Spleen (tissue), 11 donors: ENCODE data around the gene ARHGEF39. TPM values are rescaled to one million over a fixed set of nuclear protein-coding genes. Genes with fewer than 3 reads are reported as not detected.

Experiments used
- DNase-seq: peaks from one replicate; pipeline ENCODE4 v3.0.0-alpha.2; 2020
- H3K27ac ChIP-seq, 8 donors: fragments of 200-600 bp; sonication (generic) in 7 of 8; 1 replicate in 4 of 8; 2 replicates in 4 of 8; pipeline versions ENCODE4 v1.5.0 to v1.8.0; 2016 to 2021; ENCODE audit warnings: inconsistent platforms in 4 of 8, mild to moderate bottlenecking in 4 of 8, moderate library complexity in 1 of 8
- H3K27me3 ChIP-seq, 7 donors: fragments of 200-600 bp; sonication (generic) in 6 of 7; replicated peaks in 1 of 7; 1 replicate in 4 of 7; 2 replicates in 3 of 7; pipeline versions ENCODE4 v1.5.0 to v1.8.0; 2016 to 2021; ENCODE audit warnings: inconsistent platforms in 3 of 7, mild to moderate bottlenecking in 1 of 7
- H3K36me3 ChIP-seq, 6 donors: fragments of 200-600 bp; sonication (generic) in 5 of 6; 1 replicate in 4 of 6; 2 replicates in 2 of 6; pipeline versions ENCODE4 v1.5.0 to v1.8.0; 2016 to 2021; ENCODE audit warnings: inconsistent platforms in 2 of 6
- H3K4me1 ChIP-seq, 6 donors: fragments of 200-600 bp; sonication (generic) in 5 of 6; 1 replicate in 3 of 6; 2 replicates in 3 of 6; pipeline versions ENCODE4 v1.5.0 to v1.8.0; 2016 to 2021; ENCODE audit warnings: inconsistent platforms in 3 of 6
- H3K4me3 ChIP-seq, 8 donors: fragments of 200-600 bp; sonication (generic) in 7 of 8; 1 replicate in 4 of 8; 2 replicates in 4 of 8; pipeline versions ENCODE4 v1.5.0 to v1.8.0; 2016 to 2021; ENCODE audit warnings: inconsistent platforms in 4 of 8, mild to moderate bottlenecking in 4 of 8, moderate library complexity in 2 of 8
- H3K9me3 ChIP-seq, 8 donors: fragments of 200-600 bp; sonication (generic) in 7 of 8; 1 replicate in 4 of 8; 2 replicates in 4 of 8; pipeline versions ENCODE4 v1.5.0 to v1.8.0; 2016 to 2021; ENCODE audit warnings: inconsistent platforms in 4 of 8
- POLR2A ChIP-seq, 3 donors: fragments of 450-650 bp; IDR thresholded peaks; one replicate each; pipeline ENCODE4 v1.5.1; 2017; ENCODE audit warnings: antibody characterized with exemption in 3 of 3, mild to moderate bottlenecking in 1 of 3
- POLR2AphosphoS5 ChIP-seq, 3 donors: sonication (generic); formaldehyde crosslinking; IDR thresholded peaks; one replicate each; pipeline ENCODE4 v1.5.1; 2017; ENCODE audit warnings: antibody characterized with exemption in 3 of 3
- WGBS, 5 donors: extraction: QIAGEN DNeasy Blood & Tissue Kit in 3 of 5; methylation state at CpG; one replicate each; pipeline versions ENCODE4 v1.1.5 to v1.1.7; 2013 to 2018; 5-methylcytosine and 5-hydroxymethylcytosine counted together
- intact Hi-C: fragments of 100-400 bp; cut with DNase I; formaldehyde crosslinking; loops from one replicate; pipeline ENCODE4 v1.15.0; 2023; ENCODE audit warnings: low total_unique reads
- polyA plus RNA-seq, 3 donors: library from polyadenylated mRNA; stranded (reverse); fragments of 200-250 nt; gene quantifications; one replicate each; pipeline ENCODE4 v1.2.1, GENCODE V29; 2013
- total RNA-seq, 7 donors: library from RNA; depleted of rRNA in 3 of 7; stranded (reverse); fragments of >200 nt in 3 of 7; fragmentation: NEBNext Ultra II Directional in 4 of 7; extraction: Animal tissue kit (Norgen Biotek cat#: 25700) in 4 of 7; gene quantifications; one replicate each; pipeline versions ENCODE4 v1.1.0 to v1.2.1, GENCODE V29; 2016 to 2021
- TF ChIP-seq, protein P1 (sequence below), 11 experiments: fragments of 200-600 bp in 7 of 11; fragments of 450-650 bp in 4 of 11; sonication (generic) in 4 of 11; IDR thresholded peaks in 8 of 11; conservative IDR thresholded peaks in 3 of 11; 1 replicate in 7 of 11; 2 replicates in 4 of 11; pipeline versions ENCODE4 v1.4.0 to v1.8.0; 2016 to 2021; ENCODE audit warnings: antibody characterized with exemption in 11 of 11, inconsistent platforms in 4 of 11, mild to moderate bottlenecking in 1 of 11
- donor health status: healthy with polysubstance abuse.
- donor health status: DM: no; HTN: no; CAD: no; lungs with moderate emphysema.
- donor health status: DM: no; HTN: no; CAD: no.
- donor health status: Bipolar disorder and iron deficiency.
- donor health status: healthy.
- donor health status: DM: no; HTN: no; CAD: no.
- donor health status: DM: yes; HTN: yes; CAD: no.

ARHGEF39 gene
- total and polyA plus RNA-seq, 10 donors = 0.89 to 2.9 (median 1.3) TPM

DNA sequence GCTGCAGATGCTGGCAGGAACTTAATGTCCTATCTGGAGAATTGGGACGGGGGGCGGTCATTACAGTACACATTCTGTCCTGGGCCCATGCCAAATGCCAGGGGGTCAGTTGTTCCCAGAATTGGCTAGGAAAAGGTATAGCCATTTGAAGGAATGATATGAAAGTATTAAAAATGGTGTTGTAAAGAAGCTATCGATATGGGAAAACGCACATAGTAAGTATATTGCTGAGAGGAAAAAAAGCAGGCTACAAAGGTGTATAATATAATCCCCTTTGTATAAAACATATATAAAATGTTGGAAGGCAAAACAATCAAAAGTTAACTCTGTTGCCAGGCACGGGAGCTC lies 450 bp upstream of the ARHGEF39 start:
- H3K36me3 ChIP-seq = peaks cover 0 to 23% (median 9%) of the 10 kb centered on the region in 6 donors
- no peak for DNase-seq
- peak overlapping the region in 6 of 8 donors; percentile 62 to 97 (median 78) for H3K27ac ChIP-seq
- intact Hi-C loops = loop anchor here (10.0 kb wide), 1 partner anchor 61 kb away; the partner anchor contains the start of gene TESK1
- H3K4me3 ChIP-seq = peak overlapping the region; percentile 34 to 81 (median 58)
- TF ChIP-seq POLR2AphosphoS5 (IDR thresholded peaks at IDR 0.05) = no peak
- TF ChIP-seq POLR2A (IDR thresholded peaks at IDR 0.05) = no peak
- TF ChIP-seq, protein P1, sequence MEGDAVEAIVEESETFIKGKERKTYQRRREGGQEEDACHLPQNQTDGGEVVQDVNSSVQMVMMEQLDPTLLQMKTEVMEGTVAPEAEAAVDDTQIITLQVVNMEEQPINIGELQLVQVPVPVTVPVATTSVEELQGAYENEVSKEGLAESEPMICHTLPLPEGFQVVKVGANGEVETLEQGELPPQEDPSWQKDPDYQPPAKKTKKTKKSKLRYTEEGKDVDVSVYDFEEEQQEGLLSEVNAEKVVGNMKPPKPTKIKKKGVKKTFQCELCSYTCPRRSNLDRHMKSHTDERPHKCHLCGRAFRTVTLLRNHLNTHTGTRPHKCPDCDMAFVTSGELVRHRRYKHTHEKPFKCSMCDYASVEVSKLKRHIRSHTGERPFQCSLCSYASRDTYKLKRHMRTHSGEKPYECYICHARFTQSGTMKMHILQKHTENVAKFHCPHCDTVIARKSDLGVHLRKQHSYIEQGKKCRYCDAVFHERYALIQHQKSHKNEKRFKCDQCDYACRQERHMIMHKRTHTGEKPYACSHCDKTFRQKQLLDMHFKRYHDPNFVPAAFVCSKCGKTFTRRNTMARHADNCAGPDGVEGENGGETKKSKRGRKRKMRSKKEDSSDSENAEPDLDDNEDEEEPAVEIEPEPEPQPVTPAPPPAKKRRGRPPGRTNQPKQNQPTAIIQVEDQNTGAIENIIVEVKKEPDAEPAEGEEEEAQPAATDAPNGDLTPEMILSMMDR (IDR thresholded peaks at IDR 0.05 in 8 of 11, conservative IDR thresholded peaks at IDR 0.05 in 3 of 11) = no peak
- no peaks in the 10 kb centered on the region for H3K9me3 ChIP-seq
- 17 to 23% (median 21%) methylated on average over 5 of the region's 5 CpGs for WGBS, 5 donors
- H3K4me1 ChIP-seq = peaks cover 20 to 64% (median 52%) of the 10 kb centered on the region in 6 donors
- H3K27me3 ChIP-seq = no peaks in the 10 kb centered on the region

DNA sequence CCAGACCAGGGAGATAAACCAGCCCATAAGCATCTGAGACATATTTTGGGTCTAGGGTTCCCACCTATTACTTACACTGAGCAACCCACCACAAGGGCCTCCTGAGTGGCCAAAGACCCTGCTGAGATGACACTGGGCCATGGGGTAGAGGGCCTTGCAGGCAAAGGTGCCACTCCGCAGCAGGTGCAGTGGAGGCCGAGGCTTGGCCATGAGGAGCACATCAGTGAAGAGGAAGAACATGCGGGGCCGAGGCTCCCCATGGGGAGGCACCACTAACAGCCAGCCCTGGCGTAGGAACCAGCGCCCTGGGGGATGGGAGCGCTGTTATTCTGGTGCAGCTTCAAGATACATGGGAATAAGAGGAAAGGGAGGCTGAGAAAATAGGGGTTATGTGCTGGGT lies 2.6 kb downstream of the ARHGEF39 start:
- Histone ChIP-seq H3K36me3 (peaks cover 0 to 32% (median 13%) of the 10 kb centered on the region in 6 donors), H3K4me3 (no peak overlapping the region), H3K9me3 (no peaks in the 10 kb centered on the region), H3K27ac (peak overlapping the region in 7 of 8 donors; percentile 5 to 97 (median 62)), H3K27me3 (no peaks in the 10 kb centered on the region), H3K4me1 (peaks cover 36 to 88% (median 72%) of the 10 kb centered on the region in 6 donors)
- 78 to 90% (median 83%) methylated on average over 6 to 7 of the region's 7 CpGs for WGBS, 5 donors
- intact Hi-C loops = loop anchor here (10.0 kb wide), 1 partner anchor 58 kb away; the partner anchor contains the start of gene TESK1
- TF ChIP-seq POLR2A (IDR thresholded peaks at IDR 0.05) (no peak), POLR2AphosphoS5 (IDR thresholded peaks at IDR 0.05) (no peak)
- TF ChIP-seq, protein P1 (IDR thresholded peaks at IDR 0.05 in 8 of 11, conservative IDR thresholded peaks at IDR 0.05 in 3 of 11) = no peak
- no peak for DNase-seq

DNA sequence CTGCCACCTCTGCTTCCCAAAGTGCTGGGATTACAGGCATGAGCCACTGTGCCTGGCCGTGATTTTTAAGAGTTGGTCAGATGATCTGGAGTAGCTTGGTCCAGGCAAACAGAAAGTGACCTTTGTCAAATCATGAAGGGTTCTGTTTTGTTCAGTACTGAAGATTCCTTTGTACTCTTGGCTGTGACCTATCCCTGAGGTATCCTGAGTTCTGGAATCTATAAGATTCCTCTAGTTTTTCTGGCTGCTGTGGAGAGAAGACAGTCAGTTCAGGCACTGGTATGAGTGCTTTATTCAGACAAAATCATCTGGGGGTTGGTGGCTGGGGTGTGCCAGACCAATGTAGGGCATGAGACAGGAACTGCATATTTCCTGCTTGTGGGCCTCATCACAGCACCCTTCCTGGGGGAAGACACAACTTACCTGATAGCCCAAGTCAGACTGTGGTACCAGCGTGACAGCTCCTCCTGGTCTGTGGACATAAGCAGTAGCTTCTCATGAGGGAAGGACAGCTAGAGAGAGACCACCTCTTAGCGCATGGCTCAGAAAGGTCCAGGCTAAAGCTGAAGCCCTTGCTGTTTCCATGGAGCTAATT lies 3.1 kb downstream of the ARHGEF39 start:
- TF ChIP-seq POLR2AphosphoS5 (IDR thresholded peaks at IDR 0.05) (peak in 1 of 3 donors; percentile 20), POLR2A (IDR thresholded peaks at IDR 0.05) (no peak)
- peak overlapping the region in 7 of 8 donors; percentile 5 to 97 (median 62) for H3K27ac ChIP-seq
- intact Hi-C loops = loop anchor here (10.0 kb wide), 1 partner anchor 57 kb away; the partner anchor contains the start of gene TESK1
- WGBS, 5 donors = 57 to 65% (median 60%) methylated on average over 3 of the region's 3 CpGs
- no peak overlapping the region for H3K4me3 ChIP-seq
- no peaks in the 10 kb centered on the region for H3K27me3 ChIP-seq
- no peaks in the 10 kb centered on the region for H3K9me3 ChIP-seq
- peaks cover 0 to 32% (median 13%) of the 10 kb centered on the region in 6 donors for H3K36me3 ChIP-seq
- H3K4me1 ChIP-seq = peaks cover 40 to 94% (median 78%) of the 10 kb centered on the region in 6 donors
- no peak for DNase-seq

DNA sequence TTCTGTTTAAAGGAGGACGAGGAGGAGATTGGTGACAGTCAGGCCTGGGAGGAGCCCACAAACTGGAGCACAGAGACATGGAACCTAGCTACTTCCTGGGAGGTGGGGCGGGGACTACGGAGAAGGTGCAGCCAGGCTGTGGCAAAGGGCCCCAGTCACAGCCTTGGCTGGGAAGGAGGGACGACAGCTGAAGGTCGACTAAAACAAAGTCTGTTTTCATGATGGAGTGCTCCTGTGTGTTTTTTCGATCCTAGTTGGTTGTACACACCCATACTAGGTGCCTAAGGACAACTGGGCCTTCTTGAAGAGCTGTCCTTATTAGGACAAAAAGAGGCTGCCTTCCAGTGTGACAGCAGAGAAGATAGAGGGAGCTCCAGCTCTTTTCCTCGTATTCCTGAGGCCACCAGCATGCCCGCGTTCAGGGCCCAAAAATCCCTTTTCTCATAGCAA lies 4.0 kb downstream of the ARHGEF39 start:
- Histone ChIP-seq H3K36me3 (peaks cover 0 to 32% (median 13%) of the 10 kb centered on the region in 6 donors), H3K4me3 (no peak overlapping the region), H3K9me3 (no peaks in the 10 kb centered on the region), H3K27me3 (no peaks in the 10 kb centered on the region), H3K27ac (peak overlapping the region in 6 of 8 donors; percentile 5 to 97 (median 64)), H3K4me1 (peaks cover 44 to 94% (median 80%) of the 10 kb centered on the region in 6 donors)
- 60 to 79% (median 68%) methylated on average over 9 of the region's 9 CpGs for WGBS, 5 donors
- DNase-seq = peak; percentile 73
- intact Hi-C loops = loop anchor here (10.0 kb wide), 1 partner anchor 56 kb away; the partner anchor contains the start of gene TESK1
- TF ChIP-seq POLR2AphosphoS5 (IDR thresholded peaks at IDR 0.05) (no peak), POLR2A (IDR thresholded peaks at IDR 0.05) (no peak)
- TF ChIP-seq, protein P1 (IDR thresholded peaks at IDR 0.05 in 8 of 11, conservative IDR thresholded peaks at IDR 0.05 in 3 of 11) = peak in 6 of 11 experiments; percentile 11 to 45 (median 30)
